HFFc6 (cell line): ENCODE results near the gene PLXNA4. TPM values are rescaled to one million over a fixed set of nuclear protein-coding genes. Genes with fewer than 3 reads are reported as not detected.

Source experiments
- DNase-seq: peaks from one replicate; pipeline ENCODE4 v3.0.0-alpha.2; 2018
- H3K27ac Mint-ChIP-seq: 2 replicates; pipeline ENCODE4 v1.8.0; 2020; ENCODE audit warnings: mild to moderate bottlenecking, mixed read lengths
- H3K27me3 Mint-ChIP-seq: 2 replicates; pipeline ENCODE4 v1.8.0; 2021; ENCODE audit warnings: mild to moderate bottlenecking, moderate library complexity, mixed read lengths; ENCODE audit not compliant: insufficient read depth
- H3K36me3 Mint-ChIP-seq: 2 replicates; pipeline ENCODE4 v1.8.0; 2021; ENCODE audit warnings: low read depth, mixed read lengths
- H3K4me1 Mint-ChIP-seq: 2 replicates; pipeline ENCODE4 v1.8.0; 2020; ENCODE audit warnings: low read depth, mixed read lengths
- H3K4me3 Mint-ChIP-seq: 2 replicates; pipeline ENCODE4 v1.8.0; 2020; ENCODE audit warnings: mild to moderate bottlenecking, moderate library complexity, mixed read lengths
- H3K9me3 Mint-ChIP-seq: 2 replicates; pipeline ENCODE4 v1.8.0; 2020; ENCODE audit warnings: mild to moderate bottlenecking, mixed read lengths
- total RNA-seq, 6 experiments: library from RNA; stranded (reverse); fragmentation: NEBNext Ultra II Directional; extraction: Animal tissue kit (Norgen Biotek cat#: 25700); gene quantifications; 2 replicates in 1 of 6; 3 replicates in 5 of 6; pipeline ENCODE4 v1.2.3, GENCODE V29; 2021
- TF ChIP-seq, protein P1 (sequence below): fragments of 200-600 bp; sonication (generic); IDR thresholded peaks from 2 replicates; pipeline ENCODE4 v1.5.0; 2021; ENCODE audit warnings: antibody characterized with exemption, mild to moderate bottlenecking

The PLXNA4 gene
- total RNA-seq, 6 experiments from 2014 or later = 0.02 to 0.14 (median 0.05) TPM; not detected in 2

DNA sequence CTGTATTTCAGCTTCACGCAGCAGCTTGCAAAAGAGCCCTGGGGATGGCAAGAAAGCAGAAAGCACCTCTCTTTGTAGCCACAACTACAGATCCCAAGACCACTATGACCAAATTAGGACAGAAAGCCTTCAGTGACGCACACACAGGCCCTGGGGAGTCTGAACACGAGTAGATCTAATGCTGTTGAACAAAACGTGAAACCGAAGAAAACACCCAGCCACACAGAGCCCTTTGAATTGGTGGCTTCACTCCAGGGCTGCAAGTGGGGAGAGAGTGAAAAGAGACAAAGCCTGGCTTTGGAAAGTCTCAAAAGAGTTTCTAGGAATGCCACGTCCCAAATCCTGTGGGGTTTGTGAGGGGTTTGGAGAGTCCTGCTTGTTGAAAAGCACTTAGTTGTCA is 28.4 kb downstream of the PLXNA4 start:
- H3K36me3 Mint-ChIP-seq = peaks cover 15% of the 10 kb centered on the region
- peaks cover 16% of the 10 kb centered on the region for H3K9me3 Mint-ChIP-seq
- H3K4me1 Mint-ChIP-seq = peaks cover 33% of the 10 kb centered on the region
- DNase-seq = no peak
- H3K27ac Mint-ChIP-seq = no peak overlapping the region
- no peak overlapping the region for H3K4me3 Mint-ChIP-seq
- TF ChIP-seq, protein P1, sequence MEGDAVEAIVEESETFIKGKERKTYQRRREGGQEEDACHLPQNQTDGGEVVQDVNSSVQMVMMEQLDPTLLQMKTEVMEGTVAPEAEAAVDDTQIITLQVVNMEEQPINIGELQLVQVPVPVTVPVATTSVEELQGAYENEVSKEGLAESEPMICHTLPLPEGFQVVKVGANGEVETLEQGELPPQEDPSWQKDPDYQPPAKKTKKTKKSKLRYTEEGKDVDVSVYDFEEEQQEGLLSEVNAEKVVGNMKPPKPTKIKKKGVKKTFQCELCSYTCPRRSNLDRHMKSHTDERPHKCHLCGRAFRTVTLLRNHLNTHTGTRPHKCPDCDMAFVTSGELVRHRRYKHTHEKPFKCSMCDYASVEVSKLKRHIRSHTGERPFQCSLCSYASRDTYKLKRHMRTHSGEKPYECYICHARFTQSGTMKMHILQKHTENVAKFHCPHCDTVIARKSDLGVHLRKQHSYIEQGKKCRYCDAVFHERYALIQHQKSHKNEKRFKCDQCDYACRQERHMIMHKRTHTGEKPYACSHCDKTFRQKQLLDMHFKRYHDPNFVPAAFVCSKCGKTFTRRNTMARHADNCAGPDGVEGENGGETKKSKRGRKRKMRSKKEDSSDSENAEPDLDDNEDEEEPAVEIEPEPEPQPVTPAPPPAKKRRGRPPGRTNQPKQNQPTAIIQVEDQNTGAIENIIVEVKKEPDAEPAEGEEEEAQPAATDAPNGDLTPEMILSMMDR = no peak
- H3K27me3 Mint-ChIP-seq = peaks cover 17% of the 10 kb centered on the region

DNA sequence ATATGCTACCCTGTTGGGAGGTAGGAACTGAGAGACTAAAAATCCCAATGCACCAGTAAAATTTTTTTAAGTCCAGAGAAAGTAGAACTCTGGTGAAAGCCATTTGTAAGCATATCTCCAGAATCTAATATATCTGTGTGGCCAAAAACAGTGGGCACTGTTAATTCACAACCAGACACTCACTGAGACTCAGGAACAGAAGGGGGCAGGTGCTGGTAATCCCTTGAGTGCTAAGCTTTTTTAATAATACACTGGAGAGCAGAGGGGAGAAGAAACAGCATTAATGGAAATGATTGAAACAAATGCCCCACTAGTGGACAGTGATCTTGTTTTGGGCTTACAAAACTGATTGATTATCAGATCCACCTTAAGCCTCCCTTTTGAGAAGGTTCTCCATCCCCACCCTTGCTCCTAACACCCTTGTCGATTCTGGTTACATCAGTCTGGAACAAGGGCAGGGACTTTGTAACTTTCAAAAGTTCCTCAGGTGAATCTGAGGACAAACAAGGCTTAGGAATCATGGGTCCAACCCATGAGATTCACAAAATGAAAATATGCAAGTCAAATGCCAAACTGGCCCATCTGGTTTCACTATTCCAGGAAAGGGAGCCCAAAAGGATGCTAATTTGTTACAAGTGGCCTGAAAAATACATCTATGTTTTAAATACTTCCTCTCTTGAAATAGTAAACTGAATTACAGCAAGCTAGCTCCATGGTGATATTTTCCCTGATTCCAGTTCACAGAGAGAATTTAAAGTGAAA is 29.7 kb downstream of the PLXNA4 start:
- Mint-ChIP-seq H3K36me3 (peaks cover 15% of the 10 kb centered on the region), H3K4me3 (no peak overlapping the region), H3K9me3 (peaks cover 11% of the 10 kb centered on the region), H3K27ac (no peak overlapping the region), H3K27me3 (peaks cover 17% of the 10 kb centered on the region), H3K4me1 (peaks cover 33% of the 10 kb centered on the region)
- TF ChIP-seq, protein P1 = no peak
- DNase-seq = no peak

DNA sequence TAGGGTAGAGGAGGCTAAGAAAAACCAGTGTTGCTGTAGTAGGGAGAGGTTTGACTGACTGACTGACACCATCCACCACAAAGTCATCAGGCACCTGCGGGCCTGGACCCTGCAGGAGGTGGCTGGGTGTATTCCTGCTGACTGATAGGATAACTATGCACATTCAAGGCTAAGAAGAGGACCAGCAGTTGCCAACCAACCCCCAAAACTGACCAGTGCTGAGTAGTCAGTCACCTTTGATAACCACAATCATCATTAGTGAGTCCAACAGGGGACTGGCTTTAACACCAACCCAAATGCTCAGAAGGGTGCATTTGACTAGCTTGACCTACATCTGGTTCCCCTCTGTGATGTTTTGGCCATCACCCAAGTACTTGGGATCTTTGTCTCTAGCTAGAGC is 30.5 kb downstream of the PLXNA4 start:
- H3K4me1 Mint-ChIP-seq = peaks cover 33% of the 10 kb centered on the region

DNA sequence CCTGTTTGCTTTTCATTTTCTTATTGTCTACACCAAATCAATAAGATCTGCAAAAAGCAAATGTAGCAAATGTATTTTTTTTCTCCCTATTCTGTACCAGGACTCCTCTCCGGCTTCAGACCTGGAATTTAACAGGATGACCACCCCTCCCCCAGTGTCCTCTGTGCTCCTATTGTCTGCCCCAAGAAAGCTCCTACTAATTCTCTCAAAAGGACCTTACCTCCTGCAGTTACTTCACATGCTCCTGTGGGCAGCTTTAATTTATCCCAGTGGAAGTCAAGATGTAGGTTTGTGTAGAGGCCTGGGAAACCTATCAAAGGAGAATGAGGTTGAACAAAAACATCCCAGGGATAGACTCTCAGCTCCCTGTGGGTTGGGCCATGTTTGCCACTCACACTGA is 31.3 kb downstream of the PLXNA4 start:
- TF ChIP-seq, protein P1 = no peak
- peaks cover 18% of the 10 kb centered on the region for H3K27me3 Mint-ChIP-seq
- H3K36me3 Mint-ChIP-seq = peaks cover 8% of the 10 kb centered on the region; the same call in 1 of the 2 replicates
- H3K9me3 Mint-ChIP-seq = no peaks in the 10 kb centered on the region; the same call in 1 of the 2 replicates
- DNase-seq = no peak
- no peak overlapping the region for H3K4me3 Mint-ChIP-seq
- peaks cover 33% of the 10 kb centered on the region for H3K4me1 Mint-ChIP-seq
- H3K27ac Mint-ChIP-seq = no peak overlapping the region

More for the DNA sequence above, 30.5 kb downstream of the PLXNA4 start:
- H3K9me3 Mint-ChIP-seq = peaks cover 3% of the 10 kb centered on the region
- H3K4me3 Mint-ChIP-seq = no peak overlapping the region
- H3K27me3 Mint-ChIP-seq = peaks cover 18% of the 10 kb centered on the region
- no peak for DNase-seq
- H3K36me3 Mint-ChIP-seq = peaks cover 11% of the 10 kb centered on the region
- H3K27ac Mint-ChIP-seq = no peak overlapping the region
- TF ChIP-seq, protein P1 = no peak

DNA sequence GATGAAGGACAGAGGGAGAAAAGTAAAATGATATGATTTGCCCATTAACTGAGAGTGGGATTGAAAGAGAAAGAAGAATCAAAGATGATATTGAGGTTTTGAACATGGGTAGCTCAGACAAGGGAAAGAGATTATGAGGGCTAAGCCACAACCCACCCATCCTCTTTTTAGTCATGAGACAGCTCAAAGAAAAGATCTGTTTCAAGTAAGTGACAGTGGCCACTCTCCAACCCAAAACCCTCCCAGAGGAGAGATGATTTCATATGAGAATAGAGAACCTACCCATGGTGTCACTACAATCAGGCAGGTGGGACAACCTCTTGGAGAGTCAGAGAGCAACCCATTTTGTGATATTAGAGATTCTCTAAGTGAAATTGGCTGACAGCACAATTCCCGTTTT is 32.2 kb downstream of the PLXNA4 start:
- H3K4me1 Mint-ChIP-seq = peaks cover 24% of the 10 kb centered on the region
- H3K36me3 Mint-ChIP-seq = 0 out of 2 replicates have a peak, but pooled peaks cover 4% of the 10 kb centered on the region

More for the DNA sequence above, 32.2 kb downstream of the PLXNA4 start:
- TF ChIP-seq, protein P1 = no peak
- no peak overlapping the region for H3K27ac Mint-ChIP-seq
- no peaks in the 10 kb centered on the region; the same call in 1 of the 2 replicates for H3K9me3 Mint-ChIP-seq
- H3K4me3 Mint-ChIP-seq = no peak overlapping the region
- DNase-seq = no peak
- H3K27me3 Mint-ChIP-seq = peaks cover 18% of the 10 kb centered on the region
